Immature natural killer cell (primary cell): Measurements from ENCODE around the gene FXN. TPM values are rescaled to one million over a fixed set of nuclear protein-coding genes. Genes with fewer than 3 reads are reported as not detected.
"Not testable (repeated sequence)": the region's sequence is repeated elsewhere in the genome, so short reads cannot be mapped to it uniquely, and the experiment has no call there.

Source experiments
- DNase-seq, 3 donors: peaks; one replicate each; pipeline ENCODE4 v3.0.0; 2022; ENCODE audit warnings: mixed read lengths in 1 of 3
- H3K27ac Mint-ChIP-seq, 6 donors: one replicate each; pipeline ENCODE4 v1.8.0; 2020; ENCODE audit warnings: mixed read lengths in 6 of 6, mild to moderate bottlenecking in 5 of 6, inconsistent platforms in 4 of 6, moderate library complexity in 3 of 6
- H3K27me3 Mint-ChIP-seq, 3 donors: one replicate each; pipeline ENCODE4 v1.8.0; 2020 to 2021; ENCODE audit warnings: low read depth in 3 of 3, mild to moderate bottlenecking in 3 of 3, mixed read lengths in 3 of 3, moderate library complexity in 3 of 3, inconsistent platforms in 1 of 3
- H3K36me3 Mint-ChIP-seq, 3 donors: one replicate each; pipeline ENCODE4 v1.8.0; 2020; ENCODE audit warnings: mixed read lengths in 3 of 3, inconsistent platforms in 2 of 3, mild to moderate bottlenecking in 2 of 3
- H3K4me1 Mint-ChIP-seq, 2 donors: one replicate each; pipeline ENCODE4 v1.8.0; 2020; ENCODE audit warnings: inconsistent platforms in 2 of 2, mild to moderate bottlenecking in 2 of 2, mixed read lengths in 2 of 2, moderate library complexity in 1 of 2
- H3K4me3 Mint-ChIP-seq, 5 donors: one replicate each; pipeline ENCODE4 v1.8.0; 2020; ENCODE audit warnings: mild to moderate bottlenecking in 5 of 5, mixed read lengths in 5 of 5, inconsistent platforms in 3 of 5, moderate library complexity in 3 of 5
- H3K9me3 Mint-ChIP-seq, 6 donors: one replicate each; pipeline ENCODE4 v1.8.0; 2020; ENCODE audit warnings: mild to moderate bottlenecking in 6 of 6, mixed read lengths in 6 of 6, inconsistent platforms in 4 of 6, moderate library complexity in 3 of 6
- polyA plus RNA-seq, 3 donors: library from polyadenylated mRNA; unstranded; fragments of 300-500 nt; fragmentation: Illumina TruSeq; gene quantifications; one replicate each; pipeline ENCODE4 v1.2.3, GENCODE V29; 2021

The FXN gene
- polyA plus RNA-seq, 3 donors from 2014 or later, result 46.3 to 68.9 (median 59.1) TPM

GRCh38 chr9:69083321-69083720, 47.8 kb downstream of the FXN start:
- Mint-ChIP-seq H3K27me3 (peaks cover 0 to 2% (median 0%) of the 10 kb centered on the region in 3 donors), H3K36me3 (peaks cover 0 to 9% (median 5%) of the 10 kb centered on the region in 3 donors)

GRCh38 chr9:69085569-69086283, 50.2 kb downstream of the FXN start:
- H3K4me1 Mint-ChIP-seq, result no peaks in the 10 kb centered on the region
- no peaks in the 10 kb centered on the region for H3K9me3 Mint-ChIP-seq
- H3K27me3 Mint-ChIP-seq, result peaks cover 0 to 2% (median 0%) of the 10 kb centered on the region in 3 donors
- peaks cover 0 to 4% (median 0%) of the 10 kb centered on the region in 3 donors for H3K36me3 Mint-ChIP-seq
- H3K27ac Mint-ChIP-seq, result no peak overlapping the region
- no peak overlapping the region for H3K4me3 Mint-ChIP-seq
- no peak for DNase-seq

More at GRCh38 chr9:69083321-69083720, 47.8 kb downstream of the FXN start:
- no peak for DNase-seq
- Mint-ChIP-seq H3K4me1 (no peaks in the 10 kb centered on the region), H3K4me3 (no peak overlapping the region), H3K9me3 (no peaks in the 10 kb centered on the region), H3K27ac (no peak overlapping the region)

DNA sequence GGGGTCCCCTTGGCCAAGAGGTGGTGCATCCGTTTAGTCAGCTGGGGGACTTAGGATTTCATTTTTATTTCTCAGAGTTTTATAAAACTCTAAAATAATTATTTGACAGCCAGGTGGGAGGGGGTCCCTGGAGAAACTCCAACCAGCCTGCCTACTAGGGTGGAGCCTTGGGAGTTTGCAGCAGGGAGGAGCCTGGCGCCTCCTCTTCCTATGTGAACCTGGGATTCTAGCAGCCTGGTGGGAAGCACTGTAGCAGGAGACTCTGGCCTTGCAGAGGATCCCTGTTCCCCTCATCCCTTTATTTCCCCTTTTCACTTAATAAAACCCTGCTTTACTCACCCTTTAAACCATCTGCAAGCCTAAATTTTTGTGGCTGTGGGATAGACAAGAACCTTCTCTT, 50.8 kb downstream of the FXN start:
- no peak overlapping the region for H3K27ac Mint-ChIP-seq
- no peaks in the 10 kb centered on the region for H3K9me3 Mint-ChIP-seq
- DNase-seq, result no peak
- H3K4me3 Mint-ChIP-seq, result no peak overlapping the region
- peaks cover 0 to 2% (median 0%) of the 10 kb centered on the region in 3 donors for H3K27me3 Mint-ChIP-seq
- peaks cover 0 to under 1% (median 0%) of the 10 kb centered on the region in 3 donors for H3K36me3 Mint-ChIP-seq
- no peaks in the 10 kb centered on the region for H3K4me1 Mint-ChIP-seq

- Mint-ChIP-seq H3K9me3 (no peaks in the 10 kb centered on the region), H3K27ac (no peak overlapping the region), H3K36me3 (no peaks in the 10 kb centered on the region), H3K4me3 (no peak overlapping the region), H3K27me3 (peaks cover 0 to 2% (median 0%) of the 10 kb centered on the region in 3 donors), H3K4me1 (no peaks in the 10 kb centered on the region)
- no peak for DNase-seq
Measured at GRCh38 chr9:69086769-69087168, 51.2 kb downstream of the FXN start.

DNA sequence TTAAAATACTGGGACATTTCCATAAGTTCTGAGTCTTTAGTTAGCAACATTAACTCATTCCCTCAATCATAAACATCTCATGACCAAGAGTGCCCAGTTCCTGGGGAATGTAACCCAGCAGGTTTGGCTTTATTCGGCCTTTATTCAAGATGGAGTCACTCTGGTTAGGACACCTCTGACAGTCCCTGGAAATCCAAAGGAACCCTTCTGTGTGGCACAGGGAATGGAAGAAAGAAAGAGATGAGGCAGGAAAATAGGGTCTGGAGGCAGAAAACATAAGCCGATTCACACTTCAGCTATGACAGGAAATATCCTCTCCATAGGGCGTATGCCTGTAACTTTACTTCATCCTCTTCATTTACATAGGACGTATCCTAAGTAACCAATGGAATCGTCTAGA, 53.5 kb downstream of the FXN start:
- peaks cover 0 to 2% (median 0%) of the 10 kb centered on the region in 3 donors for H3K27me3 Mint-ChIP-seq
- no peak for DNase-seq
- no peaks in the 10 kb centered on the region for H3K36me3 Mint-ChIP-seq
- H3K9me3 Mint-ChIP-seq, result no peaks in the 10 kb centered on the region
- no peak overlapping the region for H3K4me3 Mint-ChIP-seq
- no peak overlapping the region for H3K27ac Mint-ChIP-seq
- H3K4me1 Mint-ChIP-seq, result no peaks in the 10 kb centered on the region

DNA sequence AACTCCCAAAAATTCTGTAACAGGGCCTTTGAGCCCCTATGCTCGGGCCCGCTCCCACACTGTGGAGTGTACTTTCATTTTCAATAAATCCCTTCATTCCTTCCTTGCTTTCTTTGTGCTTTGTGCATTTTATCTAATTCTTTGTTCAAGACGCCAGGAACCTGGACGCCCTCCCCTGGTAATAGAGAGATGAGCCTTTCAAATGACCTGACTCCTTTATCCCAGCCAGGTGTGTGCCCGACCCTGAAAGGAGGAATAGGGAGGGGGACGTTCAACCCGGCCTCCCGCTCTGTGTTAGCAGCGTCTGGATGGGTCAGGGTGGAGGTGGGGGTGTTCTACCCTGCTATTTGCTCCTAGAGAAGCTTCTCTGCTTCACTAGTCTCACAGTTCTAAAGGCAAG, 53.9 kb downstream of the FXN start:
- H3K27ac Mint-ChIP-seq, result no peak overlapping the region
- peaks cover 0 to 2% (median 0%) of the 10 kb centered on the region in 3 donors for H3K27me3 Mint-ChIP-seq
- DNase-seq, result no peak
- no peaks in the 10 kb centered on the region for H3K9me3 Mint-ChIP-seq
- no peaks in the 10 kb centered on the region for H3K36me3 Mint-ChIP-seq
- H3K4me1 Mint-ChIP-seq, result no peaks in the 10 kb centered on the region
- no peak overlapping the region for H3K4me3 Mint-ChIP-seq

DNA sequence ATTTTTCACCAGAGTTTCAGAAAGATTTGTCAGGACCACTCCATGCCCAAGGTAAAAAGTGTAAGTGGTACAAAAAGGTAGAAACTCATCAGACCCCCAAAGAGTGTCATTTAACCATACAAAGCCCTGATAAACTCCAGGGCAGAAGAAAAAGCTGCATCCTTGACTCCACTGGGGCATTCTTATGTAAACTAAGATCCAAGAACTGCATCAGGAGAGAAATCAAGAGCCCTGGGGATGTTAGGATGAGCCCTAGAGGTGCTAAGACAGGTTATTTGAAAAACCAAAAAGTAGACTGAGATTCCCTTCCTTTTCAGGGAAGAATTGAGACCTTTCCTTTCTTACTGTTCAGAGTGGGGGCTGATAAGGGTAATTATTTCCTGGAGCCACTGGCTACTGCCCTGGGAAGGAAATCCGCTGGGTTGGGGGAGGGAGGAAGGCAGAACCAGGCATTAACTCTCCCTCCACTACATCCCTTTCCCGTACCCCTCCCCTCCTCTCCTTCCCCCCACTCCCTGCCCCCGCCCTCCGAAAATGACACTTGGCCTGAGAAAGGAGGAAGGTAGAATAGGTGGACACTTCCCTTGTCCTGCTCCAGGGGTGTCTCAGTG, 54.7 kb downstream of the FXN start:
- no peak for DNase-seq
- Mint-ChIP-seq H3K27ac (no peak overlapping the region), H3K4me1 (no peaks in the 10 kb centered on the region), H3K4me3 (no peak overlapping the region), H3K36me3 (no peaks in the 10 kb centered on the region), H3K9me3 (no peaks in the 10 kb centered on the region), H3K27me3 (peaks cover 0 to 2% (median 0%) of the 10 kb centered on the region in 3 donors)

- H3K27ac Mint-ChIP-seq, result no peak overlapping the region
- no peak overlapping the region for H3K4me3 Mint-ChIP-seq
- peaks cover 0 to 2% (median 0%) of the 10 kb centered on the region in 3 donors for H3K27me3 Mint-ChIP-seq
- no peak for DNase-seq
- H3K4me1 Mint-ChIP-seq, result no peaks in the 10 kb centered on the region
- H3K36me3 Mint-ChIP-seq, result no peaks in the 10 kb centered on the region
- H3K9me3 Mint-ChIP-seq, result no peaks in the 10 kb centered on the region
Measured at GRCh38 chr9:69090946-69091345, 55.4 kb downstream of the FXN start.

GRCh38 chr9:69093471-69094103, 58.0 kb downstream of the FXN start:
- Mint-ChIP-seq H3K4me3 (no peak overlapping the region), H3K36me3 (no peaks in the 10 kb centered on the region), H3K27ac (no peak overlapping the region), H3K4me1 (no peaks in the 10 kb centered on the region), H3K9me3 (no peaks in the 10 kb centered on the region), H3K27me3 (no peaks in the 10 kb centered on the region)
- DNase-seq, result no peak

DNA sequence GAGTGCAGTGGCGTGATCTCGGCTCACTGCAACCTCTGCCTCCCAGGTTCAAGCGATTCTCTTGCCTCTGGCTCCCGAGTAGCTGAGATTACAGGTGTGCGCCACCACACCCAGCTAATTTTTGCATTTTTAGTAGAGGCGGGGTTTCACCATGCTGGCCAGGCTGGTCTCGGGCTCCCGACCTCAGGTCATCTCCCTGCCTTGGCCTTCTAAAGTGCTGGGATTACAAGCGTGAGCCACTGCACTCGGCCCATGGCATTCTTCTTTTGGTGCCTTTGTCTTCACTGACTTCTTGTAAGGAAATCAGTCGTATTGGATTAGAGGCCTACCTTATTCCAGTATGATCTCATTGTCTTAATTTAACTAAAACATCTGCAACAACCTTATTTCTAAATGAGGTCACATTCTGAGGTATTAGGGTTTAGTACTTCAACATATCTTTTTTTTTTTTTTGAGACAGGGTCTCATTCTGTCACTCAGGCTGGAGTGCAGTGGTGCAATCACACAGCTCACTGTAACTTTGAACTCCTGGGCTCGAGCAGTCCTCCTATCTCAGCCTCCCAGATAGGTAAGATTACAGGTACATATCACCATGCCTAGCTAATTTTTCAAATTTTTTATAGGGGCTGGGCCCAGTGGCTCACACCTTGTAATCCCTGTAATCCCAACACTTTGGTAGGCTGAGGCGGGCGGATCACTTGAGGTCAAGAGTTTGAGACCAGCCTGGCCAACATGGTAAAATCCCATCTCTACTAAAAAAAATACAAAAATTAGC, 59.0 kb downstream of the FXN start:
- not testable (repeated sequence) for H3K36me3 Mint-ChIP-seq, H3K4me3 Mint-ChIP-seq, H3K9me3 Mint-ChIP-seq, H3K27me3 Mint-ChIP-seq, H3K27ac Mint-ChIP-seq, H3K4me1 Mint-ChIP-seq, DNase-seq

GRCh38 chr9:69097064-69097463, 61.5 kb downstream of the FXN start:
- peaks cover 0 to 3% (median 3%) of the 10 kb centered on the region in 3 donors for H3K36me3 Mint-ChIP-seq
- no peak overlapping the region for H3K4me3 Mint-ChIP-seq
- H3K27me3 Mint-ChIP-seq, result no peaks in the 10 kb centered on the region
- DNase-seq, result no peak
- H3K4me1 Mint-ChIP-seq, result no peaks in the 10 kb centered on the region
- no peak overlapping the region for H3K27ac Mint-ChIP-seq
- no peaks in the 10 kb centered on the region for H3K9me3 Mint-ChIP-seq

GRCh38 chr9:69097923-69098593, 62.5 kb downstream of the FXN start:
- H3K27me3 Mint-ChIP-seq, result no peaks in the 10 kb centered on the region
- no peak overlapping the region for H3K4me3 Mint-ChIP-seq
- no peaks in the 10 kb centered on the region for H3K9me3 Mint-ChIP-seq
- H3K27ac Mint-ChIP-seq, result no peak overlapping the region
- no peaks in the 10 kb centered on the region for H3K4me1 Mint-ChIP-seq
- DNase-seq, result no peak
- peaks cover 0 to 6% (median 3%) of the 10 kb centered on the region in 3 donors for H3K36me3 Mint-ChIP-seq

DNA sequence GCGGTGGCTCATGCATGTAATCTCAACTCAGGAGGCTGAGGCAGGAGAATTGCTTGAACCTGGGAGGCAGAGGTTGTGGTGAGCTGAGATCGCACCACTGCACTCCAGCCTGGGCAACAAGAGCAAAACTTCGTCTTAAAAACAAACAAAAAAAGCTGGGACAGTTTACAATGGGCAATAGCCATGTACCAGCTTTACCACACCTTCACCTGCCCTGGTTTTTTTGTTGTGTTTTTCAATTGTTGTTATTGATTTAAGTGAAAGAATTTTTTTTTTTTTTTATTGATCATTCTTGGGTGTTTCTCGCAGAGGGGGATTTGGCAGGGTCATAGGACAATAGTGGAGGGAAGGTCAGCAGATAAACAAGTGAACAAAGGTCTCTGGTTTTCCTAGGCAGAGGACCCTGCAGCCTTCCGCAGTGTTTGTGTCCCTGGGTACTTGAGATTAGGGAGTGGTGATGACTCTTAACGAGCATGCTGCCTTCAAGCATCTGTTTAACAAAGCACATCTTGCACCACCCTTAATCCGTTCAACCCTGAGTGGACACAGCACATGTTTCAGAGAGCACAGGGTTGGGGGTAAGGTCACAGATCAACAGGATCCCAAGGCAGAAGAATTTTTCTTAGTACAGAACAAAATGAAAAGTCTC, 67.9 kb downstream of the FXN start:
- H3K4me3 Mint-ChIP-seq, DNase-seq, H3K27ac Mint-ChIP-seq, H3K36me3 Mint-ChIP-seq, H3K27me3 Mint-ChIP-seq, H3K9me3 Mint-ChIP-seq, H3K4me1 Mint-ChIP-seq: not testable (repeated sequence)
